ENCODE results near the gene SNX17. TPM values are rescaled to one million over a fixed set of nuclear protein-coding genes. Genes with fewer than 3 reads are reported as not detected.

The SNX17 gene
- total and polyA plus RNA-seq, 2 of the 13 experiments (the other 11 are each of a cell fraction or from before 2014, with no cell fraction given): 75.0 to 109 TPM

- TF ChIP-seq ZNF430 (CRISPR knock-in tag; IDR thresholded peaks at IDR 0.05) (peak; percentile 0; the same call in 1 of the 2 replicates), GATAD2A (CRISPR knock-in tag; IDR thresholded peaks at IDR 0.05) (peak; percentile 75), LCORL (IDR thresholded peaks at IDR 0.05) (no peak; the same call in 1 of the 2 replicates), LCORL (CRISPR knock-in tag; IDR thresholded peaks at IDR 0.05) (peak; percentile 70; the same call in 1 of the 2 replicates), RBFOX2 (IDR thresholded peaks at IDR 0.05; ENCODE audit: low read depth, low read length) (no peak; the same call in 1 of the 2 replicates), CAMTA2 (CRISPR knock-in tag; IDR thresholded peaks at IDR 0.05; ENCODE audit: borderline replicate concordance) (no peak), MYC (CRISPR knock-in tag; IDR thresholded peaks at IDR 0.05; ENCODE audit: borderline replicate concordance) (peak; percentile 82), ZNF10 (CRISPR knock-in tag; IDR thresholded peaks at IDR 0.05; ENCODE audit: borderline replicate concordance, low read depth) (no peak), ZNF17 (CRISPR knock-in tag; IDR thresholded peaks at IDR 0.05) (no peak), AHDC1 (CRISPR knock-in tag; IDR thresholded peaks at IDR 0.05; ENCODE audit: borderline replicate concordance) (no peak; the same call in 1 of the 2 replicates), ZFP36L1 (CRISPR knock-in tag; IDR thresholded peaks at IDR 0.05) (no peak), ISL2 (CRISPR knock-in tag; IDR thresholded peaks at IDR 0.05) (no peak), ZSCAN31 (CRISPR knock-in tag; IDR thresholded peaks at IDR 0.05; ENCODE audit: low read depth) (no peak), GABPA (IDR thresholded peaks at IDR 0.05; ENCODE audit: low read depth, low read length) (no peak), GABPA (CRISPR knock-in tag; IDR thresholded peaks at IDR 0.05; ENCODE audit: low read depth) (peak; percentile 23; the same call in 1 of the 2 replicates), NBN (conservative IDR thresholded peaks at IDR 0.05) (no peak), ZNF780A (CRISPR knock-in tag; IDR thresholded peaks at IDR 0.05) (no peak)
- TF ChIP-seq, protein P1, sequence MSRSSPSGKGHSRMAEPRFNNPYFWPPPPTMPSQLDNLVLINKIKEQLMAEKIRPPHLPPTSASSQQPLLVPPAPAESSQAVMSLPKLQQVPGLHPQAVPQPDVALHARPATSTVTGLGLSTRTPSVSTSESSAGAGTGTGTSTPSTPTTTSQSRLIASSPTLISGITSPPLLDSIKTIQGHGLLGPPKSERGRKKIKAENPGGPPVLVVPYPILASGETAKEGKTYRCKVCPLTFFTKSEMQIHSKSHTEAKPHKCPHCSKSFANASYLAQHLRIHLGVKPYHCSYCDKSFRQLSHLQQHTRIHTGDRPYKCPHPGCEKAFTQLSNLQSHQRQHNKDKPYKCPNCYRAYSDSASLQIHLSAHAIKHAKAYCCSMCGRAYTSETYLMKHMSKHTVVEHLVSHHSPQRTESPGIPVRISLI (CRISPR knock-in tag; IDR thresholded peaks at IDR 0.05; ENCODE audit: borderline replicate concordance): 0 out of 2 replicates have a peak, but pooled peaks have one; percentile 37
- TF ChIP-seq, protein P2, sequence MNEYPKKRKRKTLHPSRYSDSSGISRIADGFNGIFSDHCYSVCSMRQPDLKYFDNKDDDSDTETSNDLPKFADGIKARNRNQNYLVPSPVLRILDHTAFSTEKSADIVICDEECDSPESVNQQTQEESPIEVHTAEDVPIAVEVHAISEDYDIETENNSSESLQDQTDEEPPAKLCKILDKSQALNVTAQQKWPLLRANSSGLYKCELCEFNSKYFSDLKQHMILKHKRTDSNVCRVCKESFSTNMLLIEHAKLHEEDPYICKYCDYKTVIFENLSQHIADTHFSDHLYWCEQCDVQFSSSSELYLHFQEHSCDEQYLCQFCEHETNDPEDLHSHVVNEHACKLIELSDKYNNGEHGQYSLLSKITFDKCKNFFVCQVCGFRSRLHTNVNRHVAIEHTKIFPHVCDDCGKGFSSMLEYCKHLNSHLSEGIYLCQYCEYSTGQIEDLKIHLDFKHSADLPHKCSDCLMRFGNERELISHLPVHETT (CRISPR knock-in tag; conservative IDR thresholded peaks at IDR 0.05): no peak; the same call in 1 of the 2 replicates
- TF ChIP-seq, protein P3, sequence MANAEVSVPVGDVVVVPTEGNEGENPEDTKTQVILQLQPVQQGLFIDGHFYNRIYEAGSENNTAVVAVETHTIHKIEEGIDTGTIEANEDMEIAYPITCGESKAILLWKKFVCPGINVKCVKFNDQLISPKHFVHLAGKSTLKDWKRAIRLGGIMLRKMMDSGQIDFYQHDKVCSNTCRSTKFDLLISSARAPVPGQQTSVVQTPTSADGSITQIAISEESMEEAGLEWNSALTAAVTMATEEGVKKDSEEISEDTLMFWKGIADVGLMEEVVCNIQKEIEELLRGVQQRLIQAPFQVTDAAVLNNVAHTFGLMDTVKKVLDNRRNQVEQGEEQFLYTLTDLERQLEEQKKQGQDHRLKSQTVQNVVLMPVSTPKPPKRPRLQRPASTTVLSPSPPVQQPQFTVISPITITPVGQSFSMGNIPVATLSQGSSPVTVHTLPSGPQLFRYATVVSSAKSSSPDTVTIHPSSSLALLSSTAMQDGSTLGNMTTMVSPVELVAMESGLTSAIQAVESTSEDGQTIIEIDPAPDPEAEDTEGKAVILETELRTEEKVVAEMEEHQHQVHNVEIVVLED (CRISPR knock-in tag; IDR thresholded peaks at IDR 0.05; ENCODE audit: borderline replicate concordance): no peak
Observed at GRCh38 chr2:27353762-27354596, 16.4 kb upstream of the SNX17 start (continued).

All from HepG2 (cell line).